HL-60 (cell line): ENCODE measurements around the gene CCDC181.

Source experiments
- CTCF ChIP-seq: IDR thresholded peaks from one replicate; pipeline ENCODE4 v1.5.1; 2011; ENCODE audit warnings: low read length, control low read depth, inconsistent platforms; ENCODE audit not compliant: insufficient read depth
- GABPA ChIP-seq: IDR thresholded peaks from 2 replicates; pipeline ENCODE4 v1.6.1; 2012; ENCODE audit warnings: low read depth

GRCh38 chr1:169364948-169365347 lies 62.3 kb downstream of the CCDC181 start:
- no peak for TF ChIP-seq CTCF
- no peak for TF ChIP-seq GABPA
